ENCODE results near the gene KDM2A.
A peak's percentile ranks its signal among the peaks of the same experiment; 100 is the strongest.

- TF ChIP-seq CTCF (CRISPR knock-in tag; IDR thresholded peaks at IDR 0.05), result peak; percentile 83
- no peak for TF ChIP-seq PAF1 (CRISPR knock-in tag; IDR thresholded peaks at IDR 0.05)
- TF ChIP-seq GABPA (IDR thresholded peaks at IDR 0.05; ENCODE audit: low read depth, low read length), result no peak
- TF ChIP-seq GABPA (CRISPR knock-in tag; IDR thresholded peaks at IDR 0.05; ENCODE audit: low read depth), result no peak
- TF ChIP-seq ZNF138 (CRISPR knock-in tag; IDR thresholded peaks at IDR 0.05; ENCODE audit: low read depth), result no peak
- peak; percentile 49; the same call in 1 of the 2 replicates for TF ChIP-seq GABPB1 (CRISPR knock-in tag; IDR thresholded peaks at IDR 0.05)
- TF ChIP-seq ZEB1 (IDR thresholded peaks at IDR 0.05; ENCODE audit: insufficient replicate concordance, low read depth), result no peak
- no peak for TF ChIP-seq ZBTB1 (CRISPR knock-in tag; IDR thresholded peaks at IDR 0.05; ENCODE audit: borderline replicate concordance)
- TF ChIP-seq, protein P1, sequence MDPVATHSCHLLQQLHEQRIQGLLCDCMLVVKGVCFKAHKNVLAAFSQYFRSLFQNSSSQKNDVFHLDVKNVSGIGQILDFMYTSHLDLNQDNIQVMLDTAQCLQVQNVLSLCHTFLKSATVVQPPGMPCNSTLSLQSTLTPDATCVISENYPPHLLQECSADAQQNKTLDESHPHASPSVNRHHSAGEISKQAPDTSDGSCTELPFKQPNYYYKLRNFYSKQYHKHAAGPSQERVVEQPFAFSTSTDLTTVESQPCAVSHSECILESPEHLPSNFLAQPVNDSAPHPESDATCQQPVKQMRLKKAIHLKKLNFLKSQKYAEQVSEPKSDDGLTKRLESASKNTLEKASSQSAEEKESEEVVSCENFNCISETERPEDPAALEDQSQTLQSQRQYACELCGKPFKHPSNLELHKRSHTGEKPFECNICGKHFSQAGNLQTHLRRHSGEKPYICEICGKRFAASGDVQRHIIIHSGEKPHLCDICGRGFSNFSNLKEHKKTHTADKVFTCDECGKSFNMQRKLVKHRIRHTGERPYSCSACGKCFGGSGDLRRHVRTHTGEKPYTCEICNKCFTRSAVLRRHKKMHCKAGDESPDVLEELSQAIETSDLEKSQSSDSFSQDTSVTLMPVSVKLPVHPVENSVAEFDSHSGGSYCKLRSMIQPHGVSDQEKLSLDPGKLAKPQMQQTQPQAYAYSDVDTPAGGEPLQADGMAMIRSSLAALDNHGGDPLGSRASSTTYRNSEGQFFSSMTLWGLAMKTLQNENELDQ (CRISPR knock-in tag; IDR thresholded peaks at IDR 0.05; ENCODE audit: borderline replicate concordance), result no peak
- TF ChIP-seq MNT (IDR thresholded peaks at IDR 0.05), result no peak
- TF ChIP-seq CBX5 (CRISPR knock-in tag; IDR thresholded peaks at IDR 0.05; ENCODE audit: borderline replicate concordance), result no peak
- TF ChIP-seq, protein P2, sequence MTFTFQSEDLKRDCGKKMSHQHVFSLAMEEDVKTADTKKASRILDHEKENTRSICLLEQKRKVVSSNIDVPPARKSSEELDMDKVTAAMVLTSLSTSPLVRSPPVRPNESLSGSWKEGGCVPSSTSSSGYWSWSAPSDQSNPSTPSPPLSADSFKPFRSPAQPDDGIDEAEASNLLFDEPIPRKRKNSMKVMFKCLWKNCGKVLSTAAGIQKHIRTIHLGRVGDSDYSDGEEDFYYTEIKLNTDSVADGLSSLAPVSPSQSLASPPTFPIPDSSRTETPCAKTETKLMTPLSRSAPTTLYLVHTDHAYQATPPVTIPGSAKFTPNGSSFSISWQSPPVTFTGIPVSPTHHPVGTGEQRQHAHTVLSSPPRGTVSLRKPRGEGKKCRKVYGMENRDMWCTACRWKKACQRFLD (CRISPR knock-in tag; IDR thresholded peaks at IDR 0.05; ENCODE audit: borderline replicate concordance), result no peak
Observed at GRCh38 chr11:67265633-67266448, 146.8 kb downstream of the KDM2A start.
